IMR-90 (cell line): Measurements from ENCODE around the gene ACTR1A. TPM values are rescaled to one million over a fixed set of nuclear protein-coding genes. Genes with fewer than 3 reads are reported as not detected.
A peak's percentile ranks its signal among the peaks of the same experiment; 100 is the strongest.

Experiments used
- ATAC-seq: fragments of 200-7000 bp; cut with Tn5 transposase; 2 replicates; pipeline ENCODE4 v1.9.1; 2020; ENCODE audit warnings: low read depth, mild to moderate bottlenecking, moderate library complexity
- BruUV-seq: library from RNA; stranded (reverse); fragments of 400-500 nt; replicated peaks from 2 replicates; lab custom pipeline; 2021; lab: Mats Ljungman, UMichigan
- CTCF ChIA-PET: fragments of 300-600 bp; formaldehyde crosslinking; extraction: SDS; loops from one replicate; lab custom pipeline; 2021; ENCODE audit warnings: antibody characterized with exemption; lab: Yijun Ruan, JAX
- POLR2A ChIA-PET: fragments of 300-600 bp; sonication (Branson Sonifier 250); formaldehyde crosslinking; loops from one replicate; lab custom pipeline; 2022; ENCODE audit warnings: antibody characterized with exemption; ENCODE audit not compliant: unreplicated experiment; lab: Charles Lee
- DNase-seq: peaks from one replicate; pipeline ENCODE4 v3.0.0; 2013
- H2AFZ ChIP-seq: replicated peaks from 2 replicates; pipeline ENCODE3; 2013; ENCODE audit warnings: low read length, mild to moderate bottlenecking; ENCODE audit not compliant: poor library complexity
- H2AK5ac ChIP-seq: 2 replicates; pipeline ENCODE4 v1.6.1; 2013; ENCODE audit warnings: low read depth, low read length, inconsistent platforms
- H2AK9ac ChIP-seq: replicated peaks from 2 replicates; pipeline ENCODE3; 2013; ENCODE audit warnings: mild to moderate bottlenecking, low read depth, low read length, moderate library complexity; ENCODE audit not compliant: poor library complexity
- H2BK120ac ChIP-seq: 2 replicates; pipeline ENCODE4 v1.6.1; 2013; ENCODE audit warnings: low read depth, low read length, inconsistent platforms
- H2BK15ac ChIP-seq: 3 replicates; pipeline ENCODE4 v1.6.1; 2013; ENCODE audit warnings: low read depth, low read length, inconsistent platforms
- H2BK20ac ChIP-seq: 2 replicates; pipeline ENCODE4 v1.6.1; 2013; ENCODE audit warnings: low read depth, mild to moderate bottlenecking, inconsistent platforms, low read length, moderate library complexity
- H2BK5ac ChIP-seq: 2 replicates; pipeline ENCODE4 v1.6.1; 2013; ENCODE audit warnings: mild to moderate bottlenecking, low read depth, low read length, inconsistent platforms; ENCODE audit not compliant: poor library complexity, severe bottlenecking
- H3K14ac ChIP-seq: replicated peaks from 2 replicates; pipeline ENCODE4 v1.6.1; 2013; ENCODE audit warnings: low read depth, low read length, inconsistent platforms
- H3K18ac ChIP-seq: 2 replicates; pipeline ENCODE4 v1.6.1; 2013; ENCODE audit warnings: low read depth, low read length, control low read depth
- H3K23ac ChIP-seq: 2 replicates; pipeline ENCODE4 v1.6.1; 2013; ENCODE audit warnings: low read depth, low read length, inconsistent platforms
- H3K27ac ChIP-seq: 2 replicates; pipeline ENCODE4 v1.5.1; 2013; ENCODE audit warnings: mild to moderate bottlenecking, control low read depth, low read length; ENCODE audit not compliant: insufficient read depth
- H3K27me3 ChIP-seq: 2 replicates; pipeline ENCODE4 v1.6.1; 2013; ENCODE audit warnings: low read length; ENCODE audit not compliant: control insufficient read depth, insufficient read depth
- H3K36me3 ChIP-seq: 2 replicates; pipeline ENCODE4 v1.6.1; 2013; ENCODE audit warnings: low read length, mixed read lengths; ENCODE audit not compliant: control insufficient read depth, insufficient read depth
- H3K4ac ChIP-seq: 2 replicates; pipeline ENCODE4 v1.6.1; 2013; ENCODE audit warnings: low read depth, low read length, inconsistent platforms
- H3K4me1 ChIP-seq: 2 replicates; pipeline ENCODE4 v1.6.1; 2013; ENCODE audit warnings: low read length, mixed read lengths; ENCODE audit not compliant: control insufficient read depth, insufficient read depth
- H3K4me2 ChIP-seq: 2 replicates; pipeline ENCODE4 v1.6.1; 2013; ENCODE audit warnings: low read depth, mild to moderate bottlenecking, control low read depth, low read length, moderate library complexity
- H3K4me3 ChIP-seq: 2 replicates; pipeline ENCODE4 v1.5.1; 2013; ENCODE audit warnings: low read depth, mild to moderate bottlenecking, control low read depth, low read length, moderate library complexity; ENCODE audit not compliant: insufficient read depth
- H3K56ac ChIP-seq: 2 replicates; pipeline ENCODE4 v1.6.1; 2013; ENCODE audit warnings: low read length, inconsistent platforms; ENCODE audit not compliant: insufficient read depth; ENCODE audit errors: extremely low read depth
- H3K79me1 ChIP-seq, 2 experiments: 2 replicates each; pipeline ENCODE4 v1.6.1; 2013; ENCODE audit warnings: low read length in 2 of 2, inconsistent platforms in 1 of 2, low read depth in 1 of 2
- H3K9ac ChIP-seq: 2 replicates; pipeline ENCODE4 v1.6.1; 2013; ENCODE audit warnings: low read depth, low read length, control low read depth
- H3K9me1 ChIP-seq: 2 replicates; pipeline ENCODE4 v1.6.1; 2013; ENCODE audit warnings: low read length, inconsistent platforms; ENCODE audit not compliant: insufficient read depth
- H3K9me3 ChIP-seq: 2 replicates; pipeline ENCODE4 v1.6.1; 2013; ENCODE audit warnings: low read length; ENCODE audit not compliant: control insufficient read depth, insufficient read depth
- H4K20me1 ChIP-seq: 2 replicates; pipeline ENCODE4 v1.6.1; 2013; ENCODE audit warnings: low read length, inconsistent platforms; ENCODE audit not compliant: insufficient read depth
- H4K5ac ChIP-seq: 2 replicates; pipeline ENCODE4 v1.6.1; 2013; ENCODE audit warnings: mild to moderate bottlenecking, low read depth, low read length, control low read depth
- H4K8ac ChIP-seq, 2 experiments: 2 replicates each; pipeline ENCODE4 v1.6.1; 2013; ENCODE audit warnings: low read depth in 2 of 2, low read length in 2 of 2, control low read depth in 1 of 2, inconsistent platforms in 1 of 2
- H4K91ac ChIP-seq: 2 replicates; pipeline ENCODE4 v1.6.1; 2013; ENCODE audit warnings: low read depth, low read length, inconsistent platforms; ENCODE audit not compliant: insufficient read depth
- BHLHE40 ChIP-seq: fragments of 150-350 bp; IDR thresholded peaks from 2 replicates; pipeline ENCODE4 v1.6.1; 2016; ENCODE audit warnings: mild to moderate bottlenecking, low read depth, low read length
- CEBPB ChIP-seq: IDR thresholded peaks from 2 replicates; pipeline ENCODE4 v1.6.1; 2012; ENCODE audit warnings: low read depth, low read length, improper control_type of control experiment
- CHD1 ChIP-seq: IDR thresholded peaks from 2 replicates; pipeline ENCODE4 v1.6.1; 2012; ENCODE audit warnings: low read depth, low read length, improper control_type of control experiment
- FOS ChIP-seq: fragments of 150-350 bp; IDR thresholded peaks from 2 replicates; pipeline ENCODE4 v1.6.1; 2016; ENCODE audit warnings: low read depth, low read length
- MAFK ChIP-seq: IDR thresholded peaks from 2 replicates; pipeline ENCODE4 v1.6.1; 2012; ENCODE audit warnings: low read depth, low read length, improper control_type of control experiment
- MAZ ChIP-seq: IDR thresholded peaks from 2 replicates; pipeline ENCODE4 v1.6.1; 2012; ENCODE audit warnings: low read depth, mild to moderate bottlenecking, low read length, improper control_type of control experiment, moderate library complexity, borderline replicate concordance
- MXI1 ChIP-seq: IDR thresholded peaks from 2 replicates; pipeline ENCODE4 v1.6.1; 2012; ENCODE audit warnings: low read depth, mild to moderate bottlenecking, low read length, moderate library complexity, borderline replicate concordance
- NFE2L2 ChIP-seq: fragments of 150-350 bp; IDR thresholded peaks from 2 replicates; pipeline ENCODE4 v1.6.1; 2016; ENCODE audit warnings: low read depth, mild to moderate bottlenecking, low read length
- POLR2A ChIP-seq: IDR thresholded peaks from 2 replicates; pipeline ENCODE4 v1.6.1; 2012; ENCODE audit warnings: mild to moderate bottlenecking, low read depth, low read length
- RAD21 ChIP-seq: IDR thresholded peaks from 2 replicates; pipeline ENCODE4 v1.6.1; 2012; ENCODE audit warnings: low read length, improper control_type of control experiment
- RCOR1 ChIP-seq: IDR thresholded peaks from 2 replicates; pipeline ENCODE4 v1.6.1; 2012; ENCODE audit warnings: mild to moderate bottlenecking, low read length, improper control_type of control experiment; ENCODE audit not compliant: insufficient replicate concordance
- RFX5 ChIP-seq: IDR thresholded peaks from 2 replicates; pipeline ENCODE4 v1.8.0; 2012; ENCODE audit warnings: low read depth, mild to moderate bottlenecking, low read length, moderate library complexity
- SMC3 ChIP-seq: fragments of 150-350 bp; IDR thresholded peaks from 2 replicates; pipeline ENCODE4 v1.6.1; 2016; ENCODE audit warnings: low read depth, mild to moderate bottlenecking, antibody characterized with exemption, low read length, moderate library complexity
- WGBS, 2 experiments: methylation state at CpG; one replicate each; pipeline versions ENCODE4 v1.1.5 to v1.1.7; 2013; ENCODE audit warnings: missing lambda C conversion rate in 2 of 2; ENCODE audit not compliant: insufficient read length in 1 of 2; ENCODE audit errors: extremely low coverage in 2 of 2; 5-methylcytosine and 5-hydroxymethylcytosine counted together
- dilution Hi-C: fragments of 300-500 bp; cut with HindIII; formaldehyde crosslinking; loops from one replicate; pipeline ENCODE4 v1.14.3; 2018; ENCODE audit warnings: low sequenced_read_pairs; ENCODE audit not compliant: unreplicated experiment
- in situ Hi-C: fragments of 300-500 bp; cut with MboI; formaldehyde crosslinking; loops from 3 replicates; pipeline ENCODE4 v1.14.3; 2019; ENCODE audit warnings: low sequenced_read_pairs, inconsistent platforms, mixed read lengths
- intact Hi-C: fragments of 100-400 bp; cut with micrococcal nuclease; formaldehyde crosslinking; loops from 2 replicates; pipeline ENCODE4 v1.10.0; 2022
- polyA plus RNA-seq, 3 experiments: library from polyadenylated mRNA; depleted of rRNA; stranded (reverse); fragments of >200 nt; gene quantifications; 2 replicates each; pipeline ENCODE4 v1.2.3, GENCODE V29; 2012; ENCODE audit warnings: low replicate concordance in 1 of 3
- total RNA-seq: library from RNA; depleted of rRNA; stranded (reverse); fragments of >200 nt; gene quantifications from 2 replicates; pipeline ENCODE4 v1.2.3, GENCODE V29; 2012
- TF ChIP-seq, protein P1 (sequence below): conservative IDR thresholded peaks from 2 replicates; pipeline ENCODE4 v1.5.1; 2012; ENCODE audit warnings: mild to moderate bottlenecking, low read depth, low read length, improper control_type of control experiment
- TF ChIP-seq, protein P2 (sequence below): fragments of 150-350 bp; IDR thresholded peaks from 2 replicates; pipeline ENCODE4 v1.6.1; 2017; ENCODE audit warnings: mild to moderate bottlenecking, antibody characterized with exemption, low read length, low read depth
- TF ChIP-seq, protein P3 (sequence below): fragments of 150-350 bp; IDR thresholded peaks from 2 replicates; pipeline ENCODE4 v1.6.1; 2016; ENCODE audit warnings: low read depth, mild to moderate bottlenecking, low read length, moderate library complexity, borderline replicate concordance

ACTR1A gene
- total and polyA plus RNA-seq, 2 of the 4 experiments (the other 2 are of a cell fraction): 142 to 157 TPM

DNA sequence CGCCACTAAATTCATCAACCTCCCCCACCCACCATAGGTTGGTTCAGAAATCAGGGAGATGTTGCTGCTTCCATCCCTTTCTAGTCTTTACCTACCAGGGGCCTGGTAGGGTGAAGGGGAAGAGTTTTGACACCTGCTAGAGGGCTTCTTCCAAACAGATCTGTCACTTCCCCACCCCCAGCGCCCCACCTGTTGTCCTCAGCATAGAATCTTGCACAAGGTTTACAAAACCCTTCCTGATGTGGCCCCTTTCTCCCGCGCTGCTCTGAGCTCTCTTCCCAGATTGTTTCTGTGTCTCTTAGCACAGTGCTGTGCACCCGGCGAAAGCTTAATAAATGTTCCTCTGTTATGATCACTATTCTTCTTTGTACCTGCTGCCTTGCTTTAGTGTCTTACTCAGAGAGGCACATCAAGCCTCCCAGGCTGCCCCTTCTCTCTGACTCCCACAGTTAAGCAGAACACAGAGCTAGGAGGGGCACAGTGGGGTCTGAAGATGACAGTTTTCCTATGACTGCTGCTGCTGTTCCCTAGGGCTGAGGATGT is 39.9 kb downstream of the ACTR1A start:
- Histone ChIP-seq H3K56ac (no peak overlapping the region), H3K14ac (no peak overlapping the region), H2BK20ac (no peak overlapping the region), H3K23ac (no peak overlapping the region), H3K4ac (no peak overlapping the region), H4K91ac (no peak overlapping the region), H4K8ac (no peak overlapping the region), H2BK120ac (no peak overlapping the region), H2BK5ac (no peak overlapping the region), H3K79me1 (no peaks in the 10 kb centered on the region), H3K18ac (no peak overlapping the region), H3K9me3 (no peaks in the 10 kb centered on the region), H2AFZ (peak overlapping the region; percentile 53), H3K27me3 (peaks cover 16% of the 10 kb centered on the region), H3K4me1 (peaks cover 8% of the 10 kb centered on the region), H3K9me1 (peaks cover 3% of the 10 kb centered on the region), H3K36me3 (no peaks in the 10 kb centered on the region), H3K9ac (no peak overlapping the region), H3K27ac (no peak overlapping the region), H2BK15ac (no peak overlapping the region), H3K4me2 (no peak overlapping the region), H3K4me3 (no peak overlapping the region), H4K5ac (no peak overlapping the region), H2AK5ac (no peak overlapping the region), H4K20me1 (no peaks in the 10 kb centered on the region), H2AK9ac (no peak overlapping the region)
- ChIA-PET POLR2A (no interaction called here), CTCF (no interaction called here)
- no TSS peak for BruUV-seq
- TF ChIP-seq POLR2A (no peak), CEBPB (no peak), RCOR1 (no peak), MXI1 (no peak), BHLHE40 (no peak), FOS (no peak), RAD21 (no peak), NFE2L2 (no peak), MAFK (no peak), SMC3 (no peak), RFX5 (no peak), CHD1 (no peak), MAZ (no peak)
- TF ChIP-seq, protein P1, sequence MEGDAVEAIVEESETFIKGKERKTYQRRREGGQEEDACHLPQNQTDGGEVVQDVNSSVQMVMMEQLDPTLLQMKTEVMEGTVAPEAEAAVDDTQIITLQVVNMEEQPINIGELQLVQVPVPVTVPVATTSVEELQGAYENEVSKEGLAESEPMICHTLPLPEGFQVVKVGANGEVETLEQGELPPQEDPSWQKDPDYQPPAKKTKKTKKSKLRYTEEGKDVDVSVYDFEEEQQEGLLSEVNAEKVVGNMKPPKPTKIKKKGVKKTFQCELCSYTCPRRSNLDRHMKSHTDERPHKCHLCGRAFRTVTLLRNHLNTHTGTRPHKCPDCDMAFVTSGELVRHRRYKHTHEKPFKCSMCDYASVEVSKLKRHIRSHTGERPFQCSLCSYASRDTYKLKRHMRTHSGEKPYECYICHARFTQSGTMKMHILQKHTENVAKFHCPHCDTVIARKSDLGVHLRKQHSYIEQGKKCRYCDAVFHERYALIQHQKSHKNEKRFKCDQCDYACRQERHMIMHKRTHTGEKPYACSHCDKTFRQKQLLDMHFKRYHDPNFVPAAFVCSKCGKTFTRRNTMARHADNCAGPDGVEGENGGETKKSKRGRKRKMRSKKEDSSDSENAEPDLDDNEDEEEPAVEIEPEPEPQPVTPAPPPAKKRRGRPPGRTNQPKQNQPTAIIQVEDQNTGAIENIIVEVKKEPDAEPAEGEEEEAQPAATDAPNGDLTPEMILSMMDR: no peak
- TF ChIP-seq, protein P2, sequence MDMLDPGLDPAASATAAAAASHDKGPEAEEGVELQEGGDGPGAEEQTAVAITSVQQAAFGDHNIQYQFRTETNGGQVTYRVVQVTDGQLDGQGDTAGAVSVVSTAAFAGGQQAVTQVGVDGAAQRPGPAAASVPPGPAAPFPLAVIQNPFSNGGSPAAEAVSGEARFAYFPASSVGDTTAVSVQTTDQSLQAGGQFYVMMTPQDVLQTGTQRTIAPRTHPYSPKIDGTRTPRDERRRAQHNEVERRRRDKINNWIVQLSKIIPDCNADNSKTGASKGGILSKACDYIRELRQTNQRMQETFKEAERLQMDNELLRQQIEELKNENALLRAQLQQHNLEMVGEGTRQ: no peak
- TF ChIP-seq, protein P3, sequence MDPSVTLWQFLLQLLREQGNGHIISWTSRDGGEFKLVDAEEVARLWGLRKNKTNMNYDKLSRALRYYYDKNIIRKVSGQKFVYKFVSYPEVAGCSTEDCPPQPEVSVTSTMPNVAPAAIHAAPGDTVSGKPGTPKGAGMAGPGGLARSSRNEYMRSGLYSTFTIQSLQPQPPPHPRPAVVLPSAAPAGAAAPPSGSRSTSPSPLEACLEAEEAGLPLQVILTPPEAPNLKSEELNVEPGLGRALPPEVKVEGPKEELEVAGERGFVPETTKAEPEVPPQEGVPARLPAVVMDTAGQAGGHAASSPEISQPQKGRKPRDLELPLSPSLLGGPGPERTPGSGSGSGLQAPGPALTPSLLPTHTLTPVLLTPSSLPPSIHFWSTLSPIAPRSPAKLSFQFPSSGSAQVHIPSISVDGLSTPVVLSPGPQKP: no peak
- ATAC-seq: no peak
- no peak for DNase-seq
- dilution Hi-C loops: no loop called here
- in situ Hi-C loops: no loop called here
- WGBS, 2 experiments: 17% methylated on average over 1 of the region's 6 CpGs; no CpG with 5 or more reads in 1 of the 2 experiments
- intact Hi-C loops: no loop called here
